Liver (tissue), 9 donors: ENCODE results near the gene ZNF566. TPM values are rescaled to one million over a fixed set of nuclear protein-coding genes. Genes with fewer than 3 reads are reported as not detected.

Experiments used
- DNase-seq: peaks from one replicate; pipeline ENCODE4 v3.0.0-alpha.2; 2017; ENCODE audit warnings: low spot score
- H3K27ac ChIP-seq, 2 donors: one replicate each; pipeline ENCODE4 v1.7.0; 2013; ENCODE audit warnings: inconsistent platforms in 2 of 2, low read length in 2 of 2, control low read depth in 1 of 2, low read depth in 1 of 2, mild to moderate bottlenecking in 1 of 2
- H3K27me3 ChIP-seq, 4 donors: one replicate each; pipeline versions ENCODE4 v1.6.1 to v1.7.0; 2013; ENCODE audit warnings: low read length in 3 of 4, inconsistent platforms in 1 of 4, mild to moderate bottlenecking in 1 of 4, moderate library complexity in 1 of 4; ENCODE audit not compliant: control insufficient read depth in 4 of 4, insufficient read depth in 4 of 4
- H3K36me3 ChIP-seq, 4 donors: one replicate each; pipeline versions ENCODE4 v1.6.1 to v1.7.0; 2013; ENCODE audit warnings: low read length in 3 of 4, mild to moderate bottlenecking in 3 of 4, low read depth in 1 of 4, moderate library complexity in 1 of 4; ENCODE audit not compliant: control insufficient read depth in 4 of 4, insufficient read depth in 3 of 4
- H3K4me1 ChIP-seq, 4 donors: one replicate each; pipeline versions ENCODE4 v1.6.1 to v1.7.0; 2013; ENCODE audit warnings: low read length in 3 of 4, mild to moderate bottlenecking in 3 of 4, moderate library complexity in 1 of 4; ENCODE audit not compliant: control insufficient read depth in 4 of 4, insufficient read depth in 4 of 4
- H3K4me3 ChIP-seq, 3 donors: one replicate each; pipeline versions ENCODE4 v1.6.1 to v1.7.0; 2013; ENCODE audit warnings: low read length in 3 of 3, control low read depth in 1 of 3, low read depth in 1 of 3, mild to moderate bottlenecking in 1 of 3
- H3K9ac ChIP-seq, 2 donors: one replicate each; pipeline ENCODE4 v1.7.0; 2013; ENCODE audit warnings: low read length in 2 of 2, mild to moderate bottlenecking in 2 of 2, moderate library complexity in 2 of 2, control low read depth in 1 of 2, low read depth in 1 of 2
- H3K9me3 ChIP-seq, 4 donors: one replicate each; pipeline versions ENCODE4 v1.6.1 to v1.7.0; 2013; ENCODE audit warnings: low read length in 3 of 4; ENCODE audit not compliant: control insufficient read depth in 4 of 4
- EGR1 ChIP-seq, 2 donors: IDR thresholded peaks; 2 replicates each; pipeline ENCODE4 v1.6.1; 2016 to 2018; ENCODE audit warnings: antibody characterized with exemption in 2 of 2, low read depth in 2 of 2
- FOXA1 ChIP-seq: IDR thresholded peaks from 2 replicates; pipeline ENCODE4 v1.6.1; 2016; ENCODE audit warnings: antibody characterized with exemption
- FOXA2 ChIP-seq: IDR thresholded peaks from 2 replicates; pipeline ENCODE4 v1.6.1; 2016; ENCODE audit warnings: antibody characterized with exemption
- GABPA ChIP-seq, 2 donors: IDR thresholded peaks in 1 of 2; conservative IDR thresholded peaks in 1 of 2; 2 replicates each; pipeline ENCODE4 v1.6.1; 2016; ENCODE audit warnings: antibody characterized with exemption in 2 of 2, mild to moderate bottlenecking in 1 of 2, moderate library complexity in 1 of 2
- HNF4A ChIP-seq, 2 donors: conservative IDR thresholded peaks; 2 replicates each; pipeline ENCODE4 v1.6.1; 2016; ENCODE audit warnings: antibody characterized with exemption in 2 of 2, mild to moderate bottlenecking in 2 of 2
- HNF4G ChIP-seq: IDR thresholded peaks from 2 replicates; pipeline ENCODE4 v1.6.1; 2016; ENCODE audit warnings: antibody characterized with exemption
- JUND ChIP-seq, 2 donors: IDR thresholded peaks; 2 replicates each; pipeline ENCODE4 v1.6.1; 2016; ENCODE audit warnings: antibody characterized with exemption in 2 of 2
- NR2F2 ChIP-seq: IDR thresholded peaks from 2 replicates; pipeline ENCODE4 v1.6.1; 2016; ENCODE audit warnings: antibody characterized with exemption
- RAD21 ChIP-seq, 2 donors: IDR thresholded peaks; 2 replicates each; pipeline ENCODE4 v1.6.1; 2016; ENCODE audit warnings: antibody characterized with exemption in 2 of 2, mild to moderate bottlenecking in 2 of 2
- RXRA ChIP-seq, 2 donors: IDR thresholded peaks; 2 replicates each; pipeline ENCODE4 v1.6.1; 2017 to 2018; ENCODE audit warnings: antibody characterized with exemption in 2 of 2, mild to moderate bottlenecking in 1 of 2
- SP1 ChIP-seq: IDR thresholded peaks from 2 replicates; pipeline ENCODE4 v1.6.1; 2018; ENCODE audit warnings: antibody characterized with exemption, mild to moderate bottlenecking
- TAF1 ChIP-seq: conservative IDR thresholded peaks from 2 replicates; pipeline ENCODE4 v1.6.1; 2016; ENCODE audit warnings: antibody characterized with exemption, mild to moderate bottlenecking
- YY1 ChIP-seq: IDR thresholded peaks from 2 replicates; pipeline ENCODE4 v1.6.1; 2016; ENCODE audit warnings: antibody characterized with exemption, mild to moderate bottlenecking
- WGBS: extraction: QIAGEN DNeasy Blood & Tissue Kit; methylation state at CpG from one replicate; pipeline ENCODE4 v1.1.7; 2013; 5-methylcytosine and 5-hydroxymethylcytosine counted together
- polyA plus RNA-seq, 2 donors: library from polyadenylated mRNA; stranded (reverse) in 1 of 2; unstranded in 1 of 2; fragments of 200-250 nt in 1 of 2; fragments of >200 nt in 1 of 2; fragmentation: Nextera tagmentation in 1 of 2; extraction: Ambion mirVana in 1 of 2; gene quantifications; one replicate each; pipeline versions ENCODE4 v1.2.1 to v1.2.3, GENCODE V29; 2013 to 2015
- total RNA-seq, 2 donors: library from RNA; depleted of rRNA; stranded (reverse); fragments of >200 nt; gene quantifications; one replicate each; pipeline ENCODE4 v1.2.3, GENCODE V29; 2014
- TF ChIP-seq, protein P1 (sequence below): IDR thresholded peaks from 2 replicates; pipeline ENCODE4 v1.6.1; 2016; ENCODE audit warnings: antibody characterized with exemption, mild to moderate bottlenecking
- TF ChIP-seq, protein P2 (sequence below): IDR thresholded peaks from 2 replicates; pipeline ENCODE4 v1.6.1; 2016; ENCODE audit warnings: antibody characterized with exemption
- TF ChIP-seq, protein P3 (sequence below): IDR thresholded peaks from 2 replicates; pipeline ENCODE4 v1.6.1; 2016; ENCODE audit warnings: antibody characterized with exemption
- TF ChIP-seq, protein P4 (sequence below): IDR thresholded peaks from 2 replicates; pipeline ENCODE4 v1.6.1; 2016; ENCODE audit warnings: antibody characterized with exemption
- TF ChIP-seq, protein P5 (sequence below): fragments of 150-350 bp; IDR thresholded peaks from 2 replicates; pipeline ENCODE4 v1.5.1; 2017; ENCODE audit warnings: improper control_type of control experiment, low read depth, low read length; ENCODE audit not compliant: missing input control
- donor health status: healthy.
- donor health status: healthy.
- donor health status: healthy.
- donor health status: healthy.
- donor health status: healthy.

The ZNF566 gene
- total RNA-seq (10 to 100 TPM in 1 of 2 donors, 1 to 10 TPM in 1; 10.0 to 11.1 TPM), polyA plus RNA-seq (1 to 10 TPM; 1.5 to 2.7 TPM)

DNA sequence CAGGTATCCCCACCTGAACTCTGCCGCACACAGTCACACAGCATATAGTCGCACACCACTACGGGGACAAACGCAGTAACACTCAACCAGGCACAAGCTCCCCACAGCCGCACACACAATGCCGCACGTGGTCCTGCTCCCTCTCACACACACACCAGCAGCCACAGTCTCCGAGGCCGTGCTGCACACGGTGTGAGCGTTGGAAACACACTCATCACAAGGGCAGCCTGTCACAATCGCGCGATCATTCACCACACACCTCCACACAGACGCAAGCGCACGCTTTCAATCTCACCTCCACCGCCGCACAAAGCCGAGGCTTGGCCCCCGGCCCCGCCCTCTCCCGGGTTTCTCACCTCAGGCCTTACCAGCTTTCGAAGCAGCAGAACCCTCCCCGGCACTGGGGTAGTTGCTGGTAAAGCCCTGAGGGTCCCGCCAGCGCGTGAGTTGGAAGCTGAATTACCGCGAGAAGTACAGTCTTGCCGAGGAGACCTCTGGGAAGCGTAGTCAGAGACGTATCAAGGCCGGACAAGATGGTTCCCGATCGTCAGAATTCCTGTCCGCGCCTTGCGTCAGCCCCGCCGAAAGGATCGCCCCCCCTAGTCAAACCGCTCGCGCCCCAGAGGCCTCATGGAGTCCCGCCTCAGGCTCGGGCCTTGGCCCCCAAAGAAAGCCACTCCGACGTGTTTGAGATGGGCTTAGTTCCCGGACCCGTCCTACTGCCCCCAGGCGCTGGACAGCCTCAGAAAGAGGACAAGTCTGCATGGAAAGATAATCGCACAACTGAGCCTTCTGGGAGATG, at the start of gene ZNF566:
Gene ZNF566, minus strand, starts transcription at position 444 of the 802 bp plus-strand sequence. CDS start 13,004 bp downstream, outside the sequence.
- TF ChIP-seq FOXA2 (no peak), EGR1 (IDR thresholded peaks at IDR 0.05; ENCODE audit: low read depth in 2 of 2) (no peak), GABPA (IDR thresholded peaks at IDR 0.05 in 1 of 2, conservative IDR thresholded peaks at IDR 0.05 in 1 of 2) (peak in 1 of 2 donors; percentile 68), SP1 (peak; percentile 27), HNF4G (no peak), RXRA (IDR thresholded peaks at IDR 0.05) (peak in 1 of 2 donors; percentile 16), HNF4A (conservative IDR thresholded peaks at IDR 0.05) (peak; percentile 20 to 28), TAF1 (peak; percentile 40), RAD21 (IDR thresholded peaks at IDR 0.05) (peak in 1 of 2 donors; percentile 31), FOXA1 (no peak), NR2F2 (no peak), YY1 (peak; percentile 98), JUND (IDR thresholded peaks at IDR 0.05) (no peak)
- TF ChIP-seq, protein P1, sequence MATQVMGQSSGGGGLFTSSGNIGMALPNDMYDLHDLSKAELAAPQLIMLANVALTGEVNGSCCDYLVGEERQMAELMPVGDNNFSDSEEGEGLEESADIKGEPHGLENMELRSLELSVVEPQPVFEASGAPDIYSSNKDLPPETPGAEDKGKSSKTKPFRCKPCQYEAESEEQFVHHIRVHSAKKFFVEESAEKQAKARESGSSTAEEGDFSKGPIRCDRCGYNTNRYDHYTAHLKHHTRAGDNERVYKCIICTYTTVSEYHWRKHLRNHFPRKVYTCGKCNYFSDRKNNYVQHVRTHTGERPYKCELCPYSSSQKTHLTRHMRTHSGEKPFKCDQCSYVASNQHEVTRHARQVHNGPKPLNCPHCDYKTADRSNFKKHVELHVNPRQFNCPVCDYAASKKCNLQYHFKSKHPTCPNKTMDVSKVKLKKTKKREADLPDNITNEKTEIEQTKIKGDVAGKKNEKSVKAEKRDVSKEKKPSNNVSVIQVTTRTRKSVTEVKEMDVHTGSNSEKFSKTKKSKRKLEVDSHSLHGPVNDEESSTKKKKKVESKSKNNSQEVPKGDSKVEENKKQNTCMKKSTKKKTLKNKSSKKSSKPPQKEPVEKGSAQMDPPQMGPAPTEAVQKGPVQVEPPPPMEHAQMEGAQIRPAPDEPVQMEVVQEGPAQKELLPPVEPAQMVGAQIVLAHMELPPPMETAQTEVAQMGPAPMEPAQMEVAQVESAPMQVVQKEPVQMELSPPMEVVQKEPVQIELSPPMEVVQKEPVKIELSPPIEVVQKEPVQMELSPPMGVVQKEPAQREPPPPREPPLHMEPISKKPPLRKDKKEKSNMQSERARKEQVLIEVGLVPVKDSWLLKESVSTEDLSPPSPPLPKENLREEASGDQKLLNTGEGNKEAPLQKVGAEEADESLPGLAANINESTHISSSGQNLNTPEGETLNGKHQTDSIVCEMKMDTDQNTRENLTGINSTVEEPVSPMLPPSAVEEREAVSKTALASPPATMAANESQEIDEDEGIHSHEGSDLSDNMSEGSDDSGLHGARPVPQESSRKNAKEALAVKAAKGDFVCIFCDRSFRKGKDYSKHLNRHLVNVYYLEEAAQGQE = peak; percentile 93
- TF ChIP-seq, protein P2, sequence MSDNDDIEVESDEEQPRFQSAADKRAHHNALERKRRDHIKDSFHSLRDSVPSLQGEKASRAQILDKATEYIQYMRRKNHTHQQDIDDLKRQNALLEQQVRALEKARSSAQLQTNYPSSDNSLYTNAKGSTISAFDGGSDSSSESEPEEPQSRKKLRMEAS = peak; percentile 72
- TF ChIP-seq, protein P3, sequence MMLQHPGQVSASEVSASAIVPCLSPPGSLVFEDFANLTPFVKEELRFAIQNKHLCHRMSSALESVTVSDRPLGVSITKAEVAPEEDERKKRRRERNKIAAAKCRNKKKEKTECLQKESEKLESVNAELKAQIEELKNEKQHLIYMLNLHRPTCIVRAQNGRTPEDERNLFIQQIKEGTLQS = peak; percentile 49
- TF ChIP-seq, protein P4, sequence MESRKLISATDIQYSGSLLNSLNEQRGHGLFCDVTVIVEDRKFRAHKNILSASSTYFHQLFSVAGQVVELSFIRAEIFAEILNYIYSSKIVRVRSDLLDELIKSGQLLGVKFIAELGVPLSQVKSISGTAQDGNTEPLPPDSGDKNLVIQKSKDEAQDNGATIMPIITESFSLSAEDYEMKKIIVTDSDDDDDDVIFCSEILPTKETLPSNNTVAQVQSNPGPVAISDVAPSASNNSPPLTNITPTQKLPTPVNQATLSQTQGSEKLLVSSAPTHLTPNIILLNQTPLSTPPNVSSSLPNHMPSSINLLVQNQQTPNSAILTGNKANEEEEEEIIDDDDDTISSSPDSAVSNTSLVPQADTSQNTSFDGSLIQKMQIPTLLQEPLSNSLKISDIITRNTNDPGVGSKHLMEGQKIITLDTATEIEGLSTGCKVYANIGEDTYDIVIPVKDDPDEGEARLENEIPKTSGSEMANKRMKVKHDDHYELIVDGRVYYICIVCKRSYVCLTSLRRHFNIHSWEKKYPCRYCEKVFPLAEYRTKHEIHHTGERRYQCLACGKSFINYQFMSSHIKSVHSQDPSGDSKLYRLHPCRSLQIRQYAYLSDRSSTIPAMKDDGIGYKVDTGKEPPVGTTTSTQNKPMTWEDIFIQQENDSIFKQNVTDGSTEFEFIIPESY = peak; percentile 99
- TF ChIP-seq, protein P5, sequence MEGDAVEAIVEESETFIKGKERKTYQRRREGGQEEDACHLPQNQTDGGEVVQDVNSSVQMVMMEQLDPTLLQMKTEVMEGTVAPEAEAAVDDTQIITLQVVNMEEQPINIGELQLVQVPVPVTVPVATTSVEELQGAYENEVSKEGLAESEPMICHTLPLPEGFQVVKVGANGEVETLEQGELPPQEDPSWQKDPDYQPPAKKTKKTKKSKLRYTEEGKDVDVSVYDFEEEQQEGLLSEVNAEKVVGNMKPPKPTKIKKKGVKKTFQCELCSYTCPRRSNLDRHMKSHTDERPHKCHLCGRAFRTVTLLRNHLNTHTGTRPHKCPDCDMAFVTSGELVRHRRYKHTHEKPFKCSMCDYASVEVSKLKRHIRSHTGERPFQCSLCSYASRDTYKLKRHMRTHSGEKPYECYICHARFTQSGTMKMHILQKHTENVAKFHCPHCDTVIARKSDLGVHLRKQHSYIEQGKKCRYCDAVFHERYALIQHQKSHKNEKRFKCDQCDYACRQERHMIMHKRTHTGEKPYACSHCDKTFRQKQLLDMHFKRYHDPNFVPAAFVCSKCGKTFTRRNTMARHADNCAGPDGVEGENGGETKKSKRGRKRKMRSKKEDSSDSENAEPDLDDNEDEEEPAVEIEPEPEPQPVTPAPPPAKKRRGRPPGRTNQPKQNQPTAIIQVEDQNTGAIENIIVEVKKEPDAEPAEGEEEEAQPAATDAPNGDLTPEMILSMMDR = no peak
- H3K27me3 ChIP-seq = no peaks in the 10 kb centered on the region
- H3K36me3 ChIP-seq = peaks cover 0 to 3% (median 0%) of the 10 kb centered on the region in 4 donors
- peak; percentile 87 for DNase-seq
- under 1% methylated on average over 53 of the region's 53 CpGs for WGBS
- H3K4me1 ChIP-seq = peaks cover 0 to 18% (median 11%) of the 10 kb centered on the region in 4 donors
- H3K9ac ChIP-seq = peak within 1 kb of the TSS; percentile 70 to 91
- peak within 1 kb of the TSS; percentile 62 to 98 (median 91) for H3K4me3 ChIP-seq
- H3K27ac ChIP-seq = peak within 1 kb of the TSS; percentile 95 to 99
- H3K9me3 ChIP-seq = peaks cover 0 to 6% (median 4%) of the 10 kb centered on the region in 4 donors
